ENCODE results near the gene MBP.

The MBP gene

DNA sequence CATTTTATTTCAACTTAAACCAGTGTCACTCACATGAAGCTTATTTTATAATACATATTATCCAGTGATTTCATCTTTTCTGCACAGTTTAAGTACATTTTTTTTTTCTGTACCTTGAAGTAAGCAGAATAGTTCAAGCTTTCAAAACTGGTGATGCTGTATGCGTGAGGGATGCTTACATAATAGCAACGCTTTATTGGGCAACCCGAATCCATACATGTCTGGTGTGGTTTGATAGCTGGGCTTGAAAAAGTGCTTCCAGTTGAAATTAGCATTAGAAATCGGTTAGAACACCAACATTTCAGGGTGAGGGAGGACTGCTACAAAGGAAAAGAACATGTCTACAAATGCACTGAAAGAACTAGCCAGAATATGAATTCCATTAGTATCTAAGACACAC, 117.4 kb downstream of the MBP start:
- peak; percentile 70 for TF ChIP-seq POLR2AphosphoS5 (IDR thresholded peaks at IDR 0.05; ENCODE audit: low read depth)
- no peak for TF ChIP-seq SPI1 (IDR thresholded peaks at IDR 0.05; ENCODE audit: borderline replicate concordance, low read depth)
- no peak overlapping the region for H3K4me3 ChIP-seq (replicated peaks; ENCODE audit: insufficient read depth, low read length)

DNA sequence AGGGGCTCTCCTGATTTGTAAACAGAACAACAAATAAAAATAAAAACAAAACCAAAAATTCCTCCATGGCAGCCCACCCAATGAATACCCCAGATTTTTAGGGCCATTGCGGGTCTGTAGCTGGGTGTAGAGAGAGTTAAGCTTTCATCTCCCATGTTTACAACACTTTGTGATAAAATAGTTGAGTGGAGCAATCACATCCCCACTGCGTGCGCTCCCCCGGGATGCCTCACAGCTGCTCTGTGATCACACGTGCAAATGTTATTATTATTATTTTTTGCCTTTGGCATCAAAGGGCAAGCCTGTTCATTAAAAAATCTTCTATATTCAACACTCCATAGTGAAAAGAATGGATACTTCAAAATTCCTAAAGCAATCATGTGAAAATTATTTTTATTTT, 118.0 kb downstream of the MBP start:
- TF ChIP-seq GABPA (IDR thresholded peaks at IDR 0.05; ENCODE audit: low read depth) (no peak), CTCF (IDR thresholded peaks at IDR 0.05; ENCODE audit: insufficient read depth, low read length) (no peak), SPI1 (IDR thresholded peaks at IDR 0.05; ENCODE audit: borderline replicate concordance, low read depth) (no peak)
- TF ChIP-seq, protein P1, sequence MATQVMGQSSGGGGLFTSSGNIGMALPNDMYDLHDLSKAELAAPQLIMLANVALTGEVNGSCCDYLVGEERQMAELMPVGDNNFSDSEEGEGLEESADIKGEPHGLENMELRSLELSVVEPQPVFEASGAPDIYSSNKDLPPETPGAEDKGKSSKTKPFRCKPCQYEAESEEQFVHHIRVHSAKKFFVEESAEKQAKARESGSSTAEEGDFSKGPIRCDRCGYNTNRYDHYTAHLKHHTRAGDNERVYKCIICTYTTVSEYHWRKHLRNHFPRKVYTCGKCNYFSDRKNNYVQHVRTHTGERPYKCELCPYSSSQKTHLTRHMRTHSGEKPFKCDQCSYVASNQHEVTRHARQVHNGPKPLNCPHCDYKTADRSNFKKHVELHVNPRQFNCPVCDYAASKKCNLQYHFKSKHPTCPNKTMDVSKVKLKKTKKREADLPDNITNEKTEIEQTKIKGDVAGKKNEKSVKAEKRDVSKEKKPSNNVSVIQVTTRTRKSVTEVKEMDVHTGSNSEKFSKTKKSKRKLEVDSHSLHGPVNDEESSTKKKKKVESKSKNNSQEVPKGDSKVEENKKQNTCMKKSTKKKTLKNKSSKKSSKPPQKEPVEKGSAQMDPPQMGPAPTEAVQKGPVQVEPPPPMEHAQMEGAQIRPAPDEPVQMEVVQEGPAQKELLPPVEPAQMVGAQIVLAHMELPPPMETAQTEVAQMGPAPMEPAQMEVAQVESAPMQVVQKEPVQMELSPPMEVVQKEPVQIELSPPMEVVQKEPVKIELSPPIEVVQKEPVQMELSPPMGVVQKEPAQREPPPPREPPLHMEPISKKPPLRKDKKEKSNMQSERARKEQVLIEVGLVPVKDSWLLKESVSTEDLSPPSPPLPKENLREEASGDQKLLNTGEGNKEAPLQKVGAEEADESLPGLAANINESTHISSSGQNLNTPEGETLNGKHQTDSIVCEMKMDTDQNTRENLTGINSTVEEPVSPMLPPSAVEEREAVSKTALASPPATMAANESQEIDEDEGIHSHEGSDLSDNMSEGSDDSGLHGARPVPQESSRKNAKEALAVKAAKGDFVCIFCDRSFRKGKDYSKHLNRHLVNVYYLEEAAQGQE (IDR thresholded peaks at IDR 0.05; ENCODE audit: insufficient replicate concordance, low read depth) = no peak
- peak overlapping the region; percentile 67 for H3K27ac ChIP-seq (replicated peaks)
- no peaks in the 10 kb centered on the region for H3K27me3 ChIP-seq (ENCODE audit: insufficient read depth, poor library complexity, severe bottlenecking)
- no peak for DNase-seq (ENCODE audit: low read depth in 1 of 2, low spot score in 1 of 2)
- H3K4me3 ChIP-seq (replicated peaks; ENCODE audit: insufficient read depth, low read length) = no peak overlapping the region

More for the DNA sequence above, 117.4 kb downstream of the MBP start:
- DNase-seq (ENCODE audit: low read depth in 1 of 2, low spot score in 1 of 2) = peak; percentile 92 to 96
- Histone ChIP-seq H3K27me3 (ENCODE audit: insufficient read depth, poor library complexity, severe bottlenecking) (no peaks in the 10 kb centered on the region), H3K27ac (replicated peaks) (peak overlapping the region; percentile 67)

GRCh38 chr18:77013811-77014521, 118.6 kb downstream of the MBP start:
- H3K27ac ChIP-seq (replicated peaks) = peak overlapping the region; percentile 67
- TF ChIP-seq POLR2AphosphoS5 (IDR thresholded peaks at IDR 0.05; ENCODE audit: low read depth) = peak; percentile 57; the same call in 1 of the 2 replicates
- TF ChIP-seq CTCF (IDR thresholded peaks at IDR 0.05; ENCODE audit: insufficient read depth, low read length) = no peak
- peak; percentile 26; the same call in 1 of the 2 replicates for TF ChIP-seq SPI1 (IDR thresholded peaks at IDR 0.05; ENCODE audit: borderline replicate concordance, low read depth)
- TF ChIP-seq GABPA (IDR thresholded peaks at IDR 0.05; ENCODE audit: low read depth) = no peak
- peak; percentile 85 to 96 for DNase-seq (ENCODE audit: low read depth in 1 of 2, low spot score in 1 of 2)
- no peak overlapping the region for H3K4me3 ChIP-seq (replicated peaks; ENCODE audit: insufficient read depth, low read length)
- H3K27me3 ChIP-seq (ENCODE audit: insufficient read depth, poor library complexity, severe bottlenecking) = no peaks in the 10 kb centered on the region

DNA sequence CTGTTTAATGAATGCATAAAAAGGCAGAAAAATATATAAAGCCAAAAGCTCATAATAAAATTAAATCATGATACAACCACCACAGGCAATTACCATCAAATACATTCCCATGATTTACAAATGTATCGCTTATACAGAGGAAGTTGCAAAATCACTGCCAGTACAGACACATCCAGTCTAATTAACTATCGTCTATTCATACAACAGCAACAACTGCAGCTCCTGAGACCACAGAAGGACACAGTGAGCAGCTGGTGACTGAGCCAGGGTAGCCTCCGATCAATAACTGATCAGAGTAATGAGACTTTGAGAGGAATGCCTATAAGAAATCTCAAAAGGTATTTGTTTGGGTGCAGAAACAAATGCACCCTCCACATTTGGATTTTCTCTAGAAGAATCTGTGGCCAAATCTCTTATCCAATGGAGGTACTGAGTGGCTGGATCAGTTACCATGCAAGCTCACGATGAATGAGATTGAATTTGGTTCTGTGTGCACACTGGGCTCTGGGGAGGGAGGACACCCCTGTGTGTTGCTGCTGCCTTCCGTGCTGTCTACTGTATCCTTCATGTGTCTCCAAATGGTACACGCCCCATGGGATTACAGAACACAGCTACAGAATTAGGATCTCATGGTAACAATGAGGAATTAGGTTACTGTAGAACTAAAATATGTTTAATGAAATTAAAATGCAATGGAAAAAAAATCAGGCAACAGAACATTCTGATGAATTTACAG, 119.6 kb downstream of the MBP start:
- DNase-seq (ENCODE audit: low read depth in 1 of 2, low spot score in 1 of 2) = no peak
- Histone ChIP-seq H3K27me3 (ENCODE audit: insufficient read depth, poor library complexity, severe bottlenecking) (no peaks in the 10 kb centered on the region), H3K27ac (replicated peaks) (peak overlapping the region; percentile 67), H3K4me3 (replicated peaks; ENCODE audit: insufficient read depth, low read length) (no peak overlapping the region)
- TF ChIP-seq, protein P1 (IDR thresholded peaks at IDR 0.05; ENCODE audit: insufficient replicate concordance, low read depth) = no peak
- TF ChIP-seq CTCF (IDR thresholded peaks at IDR 0.05; ENCODE audit: insufficient read depth, low read length) (no peak), SPI1 (IDR thresholded peaks at IDR 0.05; ENCODE audit: borderline replicate concordance, low read depth) (no peak), POLR2AphosphoS5 (IDR thresholded peaks at IDR 0.05; ENCODE audit: low read depth) (no peak), GABPA (IDR thresholded peaks at IDR 0.05; ENCODE audit: low read depth) (no peak)

Data from HL-60 (cell line).